GM10847 (cell line): ENCODE measurements around the gene CRADD.

ENCODE experiments used
- POLR2A ChIP-seq: IDR thresholded peaks from 2 replicates; pipeline ENCODE4 v1.6.1; 2011; ENCODE audit not compliant: insufficient read length; ENCODE audit errors: extremely low read depth

CRADD gene

DNA sequence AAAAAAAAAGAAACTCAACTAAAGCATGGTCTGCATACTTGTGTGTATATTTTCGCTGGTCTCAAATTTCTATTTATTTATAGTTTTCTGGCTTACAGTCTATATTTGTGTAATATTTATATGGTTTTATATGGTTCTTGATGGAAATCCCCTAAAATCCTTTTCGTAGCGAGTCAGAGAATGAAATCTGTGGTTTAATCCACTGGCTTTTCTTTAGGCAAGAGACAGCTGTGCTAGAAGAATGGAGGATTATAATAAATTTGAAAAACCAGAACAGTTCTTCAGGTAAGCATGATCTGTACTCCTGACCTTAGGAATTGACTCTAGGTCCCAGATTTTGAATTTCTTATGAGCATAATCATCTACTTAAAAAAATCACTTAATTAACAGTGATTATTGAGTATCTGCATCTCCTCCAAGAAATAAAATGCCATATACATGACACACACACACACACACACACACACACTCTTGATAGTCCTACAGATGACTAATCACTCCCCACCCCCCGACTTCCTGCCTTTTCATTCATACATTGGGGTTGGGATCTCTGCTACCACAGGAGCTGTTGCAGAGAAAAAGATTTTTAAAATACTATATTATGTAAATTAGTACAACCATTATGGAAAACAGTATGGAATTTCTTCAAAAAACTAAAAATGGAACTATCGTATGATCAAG is 113.4 kb downstream of the CRADD start:
- TF ChIP-seq POLR2A = no peak

DNA sequence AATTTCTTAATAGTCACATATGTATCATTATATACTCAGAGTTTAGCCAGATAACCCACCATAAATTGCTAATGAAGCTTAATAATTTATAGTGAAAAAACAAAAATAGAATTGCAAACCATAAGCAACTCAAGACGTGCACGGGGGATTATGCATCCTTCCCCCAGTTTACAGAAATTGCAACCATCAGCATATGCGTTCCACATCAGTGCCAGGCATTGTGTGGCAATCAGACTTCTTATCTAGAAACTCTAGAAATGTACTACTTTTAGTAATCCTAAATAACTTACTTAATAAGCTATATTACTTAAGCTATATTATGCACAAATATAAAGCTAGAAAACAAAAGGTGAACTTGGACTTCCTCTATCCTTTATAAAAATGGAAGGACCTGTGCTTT is 115.8 kb downstream of the CRADD start:
- no peak for TF ChIP-seq POLR2A

DNA sequence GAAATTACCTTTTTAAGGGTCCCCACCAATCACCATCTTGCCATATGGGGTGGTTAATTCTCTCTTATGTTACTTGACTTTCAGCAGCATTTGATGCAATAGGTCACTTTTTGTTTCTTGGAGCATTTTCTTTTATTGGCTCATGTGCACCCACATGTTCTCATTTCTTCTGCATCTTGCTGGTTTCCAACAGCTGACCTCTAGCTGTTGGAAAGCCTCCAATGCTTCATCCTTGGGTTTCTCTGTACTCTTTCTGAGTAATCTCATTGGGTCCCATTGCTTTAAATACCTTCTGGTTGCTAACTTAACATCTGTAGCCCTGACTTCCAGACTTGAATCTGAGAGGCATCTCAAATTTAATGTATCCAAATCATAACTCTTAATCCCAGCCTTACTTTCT is 116.8 kb downstream of the CRADD start:
- no peak for TF ChIP-seq POLR2A

DNA sequence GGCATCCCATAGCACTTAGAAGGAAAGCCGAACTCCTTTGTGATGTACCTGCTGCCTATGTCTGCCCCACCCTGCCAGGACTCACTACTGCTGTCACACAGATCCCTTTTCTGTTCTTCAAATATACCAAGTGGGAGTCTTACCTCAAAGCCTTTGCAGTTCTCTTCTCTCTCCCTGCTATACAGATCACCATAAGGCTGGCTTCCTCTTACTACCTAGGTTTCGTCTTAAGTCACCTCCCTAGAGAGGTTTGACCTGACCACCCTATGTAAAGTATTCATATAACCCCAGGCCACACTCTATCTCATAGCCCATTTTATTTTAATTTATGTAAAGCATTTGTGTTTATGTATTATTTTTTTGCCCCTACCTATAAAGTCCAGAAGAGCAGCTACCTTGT is 117.6 kb downstream of the CRADD start:
- no peak for TF ChIP-seq POLR2A

DNA sequence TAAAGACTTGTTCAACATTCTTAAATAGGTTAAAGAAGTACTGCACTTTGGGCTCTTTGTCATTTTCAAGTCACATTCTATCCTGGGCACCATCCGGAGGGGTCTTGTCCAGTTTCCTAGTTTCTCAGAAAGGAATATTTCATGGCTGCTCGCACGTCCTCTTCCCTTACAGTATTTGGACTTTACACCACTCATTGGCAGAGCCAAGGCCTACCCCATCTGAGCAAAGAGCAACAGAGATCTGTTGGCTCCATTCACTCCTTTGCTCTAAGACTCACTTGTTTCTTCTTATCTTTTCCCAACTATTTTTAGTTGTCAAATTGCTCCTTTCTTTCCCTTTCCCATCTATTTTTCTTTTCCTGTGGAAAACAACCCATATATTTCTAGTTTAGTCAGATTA is 118.2 kb downstream of the CRADD start:
- TF ChIP-seq POLR2A = no peak

DNA sequence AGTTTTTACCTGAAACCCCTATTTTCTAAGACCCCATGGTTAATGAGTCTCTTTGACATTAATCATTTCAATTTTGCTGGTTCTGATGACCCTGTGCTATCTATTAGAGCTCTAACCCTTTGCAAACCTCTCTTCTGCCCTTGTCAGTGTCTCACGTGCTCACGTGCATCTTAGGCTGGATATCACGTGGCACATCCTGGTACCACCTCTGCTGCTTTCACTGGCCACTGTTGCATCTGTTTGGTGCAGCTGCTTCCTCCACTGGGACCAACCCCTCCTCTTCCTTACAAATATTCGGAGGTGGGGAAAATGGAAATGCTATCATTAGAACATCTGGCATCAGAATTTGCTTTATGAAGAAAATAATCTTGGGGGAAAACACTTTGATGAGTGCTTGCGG is 119.6 kb downstream of the CRADD start:
- TF ChIP-seq POLR2A = no peak

DNA sequence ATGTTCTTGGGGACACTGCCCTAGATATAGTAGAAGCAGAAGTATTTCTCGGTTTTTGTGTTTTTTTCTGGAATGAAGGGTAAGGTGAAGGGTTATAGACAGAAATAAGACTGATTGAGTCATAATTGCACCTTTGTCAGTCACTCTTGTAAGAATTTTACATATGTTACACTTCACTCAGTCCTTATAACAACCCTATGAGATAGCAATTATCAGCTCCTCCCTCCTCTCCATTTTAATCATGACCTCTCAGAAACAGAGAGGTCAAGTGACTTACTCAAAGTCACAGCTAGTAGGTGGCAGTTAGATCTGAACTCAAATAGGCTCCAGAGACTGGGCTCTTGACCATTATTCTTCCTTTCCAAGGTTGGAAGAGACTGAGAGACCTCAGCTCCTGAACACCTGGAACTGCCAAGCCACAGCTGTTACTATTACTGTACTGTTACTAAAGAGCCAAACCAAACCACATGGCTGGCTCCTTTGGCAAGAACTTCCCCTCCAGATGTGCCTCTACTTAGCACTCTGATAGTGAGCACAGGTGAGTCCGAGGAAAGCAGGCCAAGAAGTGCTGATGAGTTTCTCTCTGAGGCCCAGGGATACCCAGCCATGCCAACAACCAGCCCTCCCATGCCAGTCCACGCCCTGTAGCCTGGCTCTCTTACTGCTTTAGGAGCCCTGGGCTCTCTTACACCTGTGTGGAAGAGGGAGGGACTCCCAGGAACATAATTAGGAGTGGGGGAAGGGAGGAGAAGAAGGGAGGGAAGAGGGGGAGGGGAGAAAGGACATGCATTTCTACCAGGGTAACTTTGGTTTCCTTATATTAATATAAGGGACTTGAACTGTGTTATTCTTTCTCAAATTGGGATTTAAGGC is 121.3 kb downstream of the CRADD start:
- no peak for TF ChIP-seq POLR2A

DNA sequence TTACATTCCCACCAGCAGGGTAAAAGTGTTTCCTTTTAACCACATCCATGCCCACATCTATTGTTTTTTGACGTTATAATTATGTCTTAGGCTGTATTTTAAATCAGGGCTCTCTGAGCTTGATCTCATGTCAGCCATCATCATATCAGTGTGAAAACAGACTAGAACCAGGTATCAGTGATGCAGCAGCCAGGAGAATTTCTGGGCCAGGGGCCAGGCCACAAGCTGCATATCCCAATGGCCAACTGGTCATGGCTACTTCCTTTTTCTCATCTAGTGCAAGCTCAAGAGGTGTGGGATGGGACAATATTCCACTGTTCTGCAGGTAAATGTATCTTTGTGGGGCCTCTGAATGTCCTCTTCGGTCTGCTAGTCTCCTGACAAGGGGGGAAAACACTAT is 125.1 kb downstream of the CRADD start:
- TF ChIP-seq POLR2A = no peak

DNA sequence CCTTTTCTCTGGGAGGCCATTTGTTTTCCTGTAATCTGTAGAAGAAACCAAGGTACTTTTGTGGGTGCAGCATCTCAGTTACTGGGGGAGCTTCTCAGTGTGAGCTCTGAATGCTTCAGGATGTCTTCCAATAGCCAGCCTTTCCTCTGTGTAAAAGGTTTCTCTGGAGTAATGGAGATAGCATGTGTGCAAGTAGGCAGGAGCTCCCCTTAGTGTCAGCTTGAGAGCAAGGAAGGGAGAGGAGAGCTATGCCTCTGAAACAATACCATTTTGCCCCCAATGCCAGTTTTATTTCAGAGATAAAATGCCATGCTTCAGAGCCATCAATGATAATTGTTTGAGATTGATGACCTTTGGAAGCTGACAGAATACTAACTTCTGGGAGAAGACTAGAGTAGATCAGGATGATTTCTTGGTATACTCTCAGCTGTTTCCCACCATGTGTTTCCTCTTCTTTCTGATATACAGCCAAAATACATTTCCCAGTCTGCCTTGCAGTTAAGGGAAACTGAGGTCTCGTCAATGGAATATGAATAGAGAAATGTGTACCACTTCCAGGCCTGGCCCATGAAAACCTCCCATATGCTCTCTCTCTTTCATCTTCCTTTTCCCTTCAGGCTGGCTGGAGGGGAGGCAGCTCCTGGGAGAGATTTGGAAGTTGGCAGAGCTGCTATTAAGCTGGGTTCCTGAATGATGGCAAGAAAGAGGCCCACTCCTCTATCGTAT is 125.7 kb downstream of the CRADD start:
- no peak for TF ChIP-seq POLR2A

DNA sequence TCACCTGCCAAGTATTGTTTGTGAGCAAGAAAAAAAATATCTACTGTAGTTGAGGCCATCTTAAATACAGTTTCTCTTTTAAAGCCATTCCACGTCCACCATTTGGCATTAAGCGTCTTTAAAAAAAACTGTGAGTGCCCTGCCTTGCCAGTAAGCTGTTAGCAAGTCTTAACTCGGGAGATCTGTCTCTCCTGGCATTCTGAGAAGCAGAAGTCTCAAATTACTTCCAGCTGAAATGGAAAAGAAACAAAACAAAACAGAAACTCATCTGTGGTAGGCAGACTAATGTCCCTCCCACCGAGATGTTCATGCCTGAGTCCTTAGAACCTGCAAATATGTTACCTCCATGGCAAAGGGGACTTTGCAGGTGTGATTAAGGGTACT is 126.2 kb downstream of the CRADD start:
- no peak for TF ChIP-seq POLR2A

DNA sequence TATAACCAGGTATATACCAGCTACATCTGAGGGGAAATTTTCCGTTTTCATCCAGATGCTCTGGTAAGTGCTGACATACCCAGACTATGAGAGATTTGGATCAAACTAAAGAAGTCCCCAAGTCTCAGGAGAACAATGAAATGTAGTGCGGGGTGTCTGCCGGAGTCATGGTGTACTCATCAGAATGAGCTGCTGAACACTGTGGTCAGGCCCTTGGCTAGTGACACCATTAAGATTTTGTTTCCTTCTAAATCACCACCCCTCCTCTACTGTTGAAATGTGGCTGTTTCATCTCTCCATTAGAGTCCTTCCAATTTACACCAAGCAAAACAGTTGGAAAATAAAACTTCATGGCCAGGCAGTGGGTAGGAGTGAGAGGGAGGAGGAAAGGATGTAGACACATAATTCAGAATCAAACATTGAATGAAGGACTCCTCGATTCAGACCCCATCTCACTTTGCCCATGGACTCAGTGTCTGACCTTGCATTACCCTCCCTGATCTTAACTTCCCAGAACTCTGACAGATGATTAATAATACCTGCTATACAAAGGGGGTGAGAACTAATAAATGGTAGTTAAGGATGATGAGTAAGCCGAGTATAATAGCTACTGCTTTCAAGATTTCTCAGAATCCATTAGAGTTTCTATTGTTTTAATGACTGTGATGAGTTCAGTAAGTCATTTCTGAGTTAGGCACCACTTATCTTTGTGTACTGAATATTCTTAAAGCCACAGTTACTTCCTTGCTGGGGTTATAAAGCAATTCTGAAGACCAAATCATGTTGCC is 127.4 kb downstream of the CRADD start:
- TF ChIP-seq POLR2A = no peak

DNA sequence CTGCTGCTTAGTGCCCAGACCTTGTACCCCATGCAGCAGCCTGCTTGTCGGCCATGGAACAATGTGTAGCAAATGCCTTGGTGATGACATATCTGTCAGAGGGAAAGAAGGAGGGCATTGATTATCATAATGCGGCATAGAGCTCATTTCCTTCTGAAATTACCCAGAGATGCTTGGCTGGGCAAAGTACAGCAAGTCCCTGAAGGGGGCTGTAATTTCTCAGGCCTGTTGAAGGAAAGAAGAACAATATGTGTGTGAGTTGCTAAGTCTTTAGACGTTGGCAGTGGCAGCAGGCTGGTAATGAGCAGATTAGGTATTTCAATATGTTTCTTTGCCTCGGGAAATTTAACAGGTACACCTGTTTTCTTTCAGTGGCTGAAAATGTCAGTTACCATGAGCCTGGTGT is 128.6 kb downstream of the CRADD start:
- no peak for TF ChIP-seq POLR2A

DNA sequence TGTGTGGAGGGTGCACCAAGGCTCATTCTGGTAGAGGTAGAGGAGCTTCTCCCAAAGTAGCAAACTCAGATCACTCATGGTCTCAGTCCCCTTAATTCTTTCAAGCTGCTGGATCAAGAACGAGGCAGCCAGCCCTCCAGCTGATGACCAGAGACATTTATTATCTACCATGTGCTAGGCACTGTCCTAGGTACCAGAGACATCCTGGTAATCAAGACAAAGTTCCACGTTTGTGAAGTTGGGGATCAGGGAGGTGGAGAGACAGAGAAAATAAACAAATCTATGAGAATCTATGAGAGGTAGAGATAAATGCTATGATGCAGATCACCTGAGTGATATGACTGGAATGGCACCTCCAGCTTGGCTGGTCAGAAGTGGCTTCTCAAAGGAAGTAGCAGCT is 130.2 kb downstream of the CRADD start:
- no peak for TF ChIP-seq POLR2A

DNA sequence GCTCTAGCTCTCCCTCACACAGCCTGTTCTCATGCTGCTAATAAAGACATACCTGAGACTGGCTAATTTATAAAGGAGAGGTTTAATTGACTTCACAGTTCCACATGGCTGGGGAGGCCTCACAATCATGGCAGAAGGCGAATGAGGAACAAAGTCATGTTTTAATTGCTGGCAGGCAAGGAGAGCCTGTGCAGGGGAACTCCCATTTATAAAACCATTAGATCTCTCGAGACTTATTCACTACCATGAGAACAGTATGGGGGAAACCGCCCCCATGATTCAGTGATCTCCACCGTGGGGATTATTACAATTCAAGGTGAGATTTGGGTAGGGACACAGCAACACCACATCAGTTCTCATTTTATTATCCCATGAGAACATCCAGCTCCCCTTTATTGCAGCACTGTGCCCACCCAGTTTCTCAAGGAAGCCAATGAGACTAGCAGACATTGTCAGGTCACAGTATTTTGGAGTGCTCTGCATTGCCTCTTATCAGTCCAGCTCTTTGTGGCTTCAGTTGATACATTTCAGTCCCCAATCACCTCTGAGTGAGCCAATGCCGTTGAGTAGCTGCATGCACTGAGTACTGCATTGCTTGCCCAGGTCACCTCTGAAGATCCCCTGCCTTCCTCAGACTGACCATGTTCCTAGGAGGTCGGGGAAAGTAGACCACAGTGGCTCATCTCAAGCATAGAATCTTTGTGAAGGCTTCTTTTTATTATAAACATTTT is 131.2 kb downstream of the CRADD start:
- no peak for TF ChIP-seq POLR2A

DNA sequence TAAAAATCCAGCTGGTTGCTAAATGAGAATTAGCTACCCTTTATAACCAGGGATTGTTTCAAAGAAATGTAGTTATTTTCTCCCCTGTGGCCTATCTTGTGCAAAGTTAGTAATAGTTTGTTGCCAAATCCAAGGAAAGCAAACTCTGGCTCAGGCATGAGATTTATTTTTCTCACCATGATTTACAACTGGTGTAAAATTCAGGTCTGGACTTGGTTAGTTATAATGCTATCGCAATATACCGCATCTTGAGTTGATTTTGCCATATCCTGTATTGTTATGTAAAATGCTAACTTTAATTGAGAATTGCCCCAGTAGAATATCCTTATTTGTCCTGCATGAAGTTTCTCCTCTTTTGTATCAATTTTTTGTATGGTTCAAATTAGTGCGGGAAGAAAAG is 135.5 kb downstream of the CRADD start:
- no peak for TF ChIP-seq POLR2A

DNA sequence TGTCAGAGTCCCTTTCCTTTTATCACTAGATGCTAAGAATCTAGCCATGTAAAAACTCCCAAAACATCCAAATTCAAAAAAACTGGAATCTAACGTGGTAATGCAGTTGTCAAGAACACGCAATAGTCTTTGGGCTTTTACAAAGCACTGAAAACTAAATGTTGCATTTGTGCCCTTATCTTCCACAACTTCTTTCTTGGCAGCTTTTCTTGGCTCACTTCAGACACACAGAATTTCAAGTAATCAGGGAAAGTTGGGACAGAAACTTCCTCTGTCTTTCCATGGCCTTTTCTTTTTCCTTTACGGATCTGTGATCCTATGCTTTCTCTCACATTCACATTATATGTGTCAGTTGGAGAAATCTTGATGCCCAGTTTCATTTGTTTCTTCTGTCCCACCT is 136.0 kb downstream of the CRADD start:
- no peak for TF ChIP-seq POLR2A
